Liver (tissue), 10 donors: Measurements from ENCODE around the gene POLR2B. TPM values are rescaled to one million over a fixed set of nuclear protein-coding genes. Genes with fewer than 3 reads are reported as not detected.

Experiments used
- DNase-seq: peaks from one replicate; pipeline ENCODE4 v3.0.0-alpha.2; 2017; ENCODE audit warnings: low spot score
- H3K27ac ChIP-seq, 2 donors: one replicate each; pipeline ENCODE4 v1.7.0; 2013; ENCODE audit warnings: inconsistent platforms in 2 of 2, low read length in 2 of 2, control low read depth in 1 of 2, low read depth in 1 of 2, mild to moderate bottlenecking in 1 of 2
- H3K27me3 ChIP-seq, 4 donors: one replicate each; pipeline versions ENCODE4 v1.6.1 to v1.7.0; 2013; ENCODE audit warnings: low read length in 3 of 4, inconsistent platforms in 1 of 4, mild to moderate bottlenecking in 1 of 4, moderate library complexity in 1 of 4; ENCODE audit not compliant: control insufficient read depth in 4 of 4, insufficient read depth in 4 of 4
- H3K36me3 ChIP-seq, 4 donors: one replicate each; pipeline versions ENCODE4 v1.6.1 to v1.7.0; 2013; ENCODE audit warnings: low read length in 3 of 4, mild to moderate bottlenecking in 3 of 4, low read depth in 1 of 4, moderate library complexity in 1 of 4; ENCODE audit not compliant: control insufficient read depth in 4 of 4, insufficient read depth in 3 of 4
- H3K4me1 ChIP-seq, 4 donors: one replicate each; pipeline versions ENCODE4 v1.6.1 to v1.7.0; 2013; ENCODE audit warnings: low read length in 3 of 4, mild to moderate bottlenecking in 3 of 4, moderate library complexity in 1 of 4; ENCODE audit not compliant: control insufficient read depth in 4 of 4, insufficient read depth in 4 of 4
- H3K4me3 ChIP-seq, 3 donors: one replicate each; pipeline versions ENCODE4 v1.6.1 to v1.7.0; 2013; ENCODE audit warnings: low read length in 3 of 3, control low read depth in 1 of 3, low read depth in 1 of 3, mild to moderate bottlenecking in 1 of 3
- H3K9ac ChIP-seq, 2 donors: one replicate each; pipeline ENCODE4 v1.7.0; 2013; ENCODE audit warnings: low read length in 2 of 2, mild to moderate bottlenecking in 2 of 2, moderate library complexity in 2 of 2, control low read depth in 1 of 2, low read depth in 1 of 2
- H3K9me3 ChIP-seq, 4 donors: one replicate each; pipeline versions ENCODE4 v1.6.1 to v1.7.0; 2013; ENCODE audit warnings: low read length in 3 of 4; ENCODE audit not compliant: control insufficient read depth in 4 of 4
- EGR1 ChIP-seq, 2 donors: IDR thresholded peaks; 2 replicates each; pipeline ENCODE4 v1.6.1; 2016 to 2018; ENCODE audit warnings: antibody characterized with exemption in 2 of 2, low read depth in 2 of 2
- FOXA1 ChIP-seq: IDR thresholded peaks from 2 replicates; pipeline ENCODE4 v1.6.1; 2016; ENCODE audit warnings: antibody characterized with exemption
- RXRA ChIP-seq, 2 donors: IDR thresholded peaks; 2 replicates each; pipeline ENCODE4 v1.6.1; 2017 to 2018; ENCODE audit warnings: antibody characterized with exemption in 2 of 2, mild to moderate bottlenecking in 1 of 2
- WGBS: extraction: QIAGEN DNeasy Blood & Tissue Kit; methylation state at CpG from one replicate; pipeline ENCODE4 v1.1.7; 2013; 5-methylcytosine and 5-hydroxymethylcytosine counted together
- polyA plus RNA-seq, 2 donors: library from polyadenylated mRNA; stranded (reverse) in 1 of 2; unstranded in 1 of 2; fragments of 200-250 nt in 1 of 2; fragments of >200 nt in 1 of 2; fragmentation: Nextera tagmentation in 1 of 2; extraction: Ambion mirVana in 1 of 2; gene quantifications; one replicate each; pipeline versions ENCODE4 v1.2.1 to v1.2.3, GENCODE V29; 2013 to 2015
- small RNA-seq: library from RNA; depleted of rRNA; stranded (forward); fragments of <200 nt; gene quantifications from one replicate; pipeline ENCODE3, GENCODE V24; 2014
- total RNA-seq, 2 donors: library from RNA; depleted of rRNA; stranded (reverse); fragments of >200 nt; gene quantifications; one replicate each; pipeline ENCODE4 v1.2.3, GENCODE V29; 2014
- TF ChIP-seq, protein P1 (sequence below): fragments of 150-350 bp; IDR thresholded peaks from 2 replicates; pipeline ENCODE4 v1.5.1; 2017; ENCODE audit warnings: improper control_type of control experiment, low read depth, low read length; ENCODE audit not compliant: missing input control
- TF ChIP-seq, protein P2 (sequence below): IDR thresholded peaks from 2 replicates; pipeline ENCODE4 v1.6.1; 2016; ENCODE audit warnings: antibody characterized with exemption
- TF ChIP-seq, protein P3 (sequence below): IDR thresholded peaks from 2 replicates; pipeline ENCODE4 v1.6.1; 2016; ENCODE audit warnings: antibody characterized with exemption
- donor health status: healthy.
- donor health status: healthy.
- donor health status: healthy.
- donor health status: healthy.
- donor health status: healthy.

The POLR2B gene
- total and polyA plus RNA-seq, 4 donors = 16.6 to 64.4 (median 40.0) TPM

DNA sequence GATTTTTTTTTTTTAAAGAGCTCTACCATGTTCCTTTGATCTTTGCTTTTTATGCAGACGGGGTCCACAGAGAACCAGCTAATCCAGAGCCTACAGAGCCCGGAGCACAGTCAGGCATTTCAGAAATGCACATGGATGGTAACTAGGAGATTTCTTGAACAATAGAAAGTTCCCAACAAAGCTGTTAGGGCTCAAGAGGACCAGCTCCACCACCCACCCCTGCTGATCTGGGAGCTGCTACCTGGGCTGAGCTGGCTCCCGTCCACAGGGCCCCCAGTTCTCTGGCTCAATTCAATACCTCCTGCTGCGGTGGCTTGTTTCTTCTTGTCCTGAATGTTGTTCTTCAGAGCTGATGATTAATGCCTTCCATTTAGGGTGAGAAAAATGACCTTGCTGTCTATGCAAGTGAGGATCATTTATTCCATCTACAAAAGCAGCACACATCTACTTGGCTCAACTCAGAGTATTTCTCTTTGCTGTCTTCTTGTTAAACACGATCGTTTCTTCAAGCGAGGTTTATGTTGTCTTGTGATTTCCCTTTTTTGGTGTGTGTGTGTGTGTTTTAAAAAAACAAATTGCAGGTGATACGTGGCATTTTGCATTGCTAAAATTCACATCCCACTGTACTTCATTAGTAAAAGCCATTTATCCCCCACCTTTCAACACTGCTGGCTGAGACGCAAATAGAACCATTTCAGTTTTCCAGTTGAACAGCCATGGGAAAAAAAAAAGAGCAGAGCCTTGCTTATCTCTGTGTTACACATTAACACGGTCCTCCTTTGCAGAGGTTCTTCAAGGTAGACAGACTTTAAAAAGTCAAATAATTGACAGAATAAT lies 100.2 kb downstream of the POLR2B start:
- TF ChIP-seq, protein P1, sequence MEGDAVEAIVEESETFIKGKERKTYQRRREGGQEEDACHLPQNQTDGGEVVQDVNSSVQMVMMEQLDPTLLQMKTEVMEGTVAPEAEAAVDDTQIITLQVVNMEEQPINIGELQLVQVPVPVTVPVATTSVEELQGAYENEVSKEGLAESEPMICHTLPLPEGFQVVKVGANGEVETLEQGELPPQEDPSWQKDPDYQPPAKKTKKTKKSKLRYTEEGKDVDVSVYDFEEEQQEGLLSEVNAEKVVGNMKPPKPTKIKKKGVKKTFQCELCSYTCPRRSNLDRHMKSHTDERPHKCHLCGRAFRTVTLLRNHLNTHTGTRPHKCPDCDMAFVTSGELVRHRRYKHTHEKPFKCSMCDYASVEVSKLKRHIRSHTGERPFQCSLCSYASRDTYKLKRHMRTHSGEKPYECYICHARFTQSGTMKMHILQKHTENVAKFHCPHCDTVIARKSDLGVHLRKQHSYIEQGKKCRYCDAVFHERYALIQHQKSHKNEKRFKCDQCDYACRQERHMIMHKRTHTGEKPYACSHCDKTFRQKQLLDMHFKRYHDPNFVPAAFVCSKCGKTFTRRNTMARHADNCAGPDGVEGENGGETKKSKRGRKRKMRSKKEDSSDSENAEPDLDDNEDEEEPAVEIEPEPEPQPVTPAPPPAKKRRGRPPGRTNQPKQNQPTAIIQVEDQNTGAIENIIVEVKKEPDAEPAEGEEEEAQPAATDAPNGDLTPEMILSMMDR = no peak
- TF ChIP-seq FOXA1 = no peak
- TF ChIP-seq, protein P2, sequence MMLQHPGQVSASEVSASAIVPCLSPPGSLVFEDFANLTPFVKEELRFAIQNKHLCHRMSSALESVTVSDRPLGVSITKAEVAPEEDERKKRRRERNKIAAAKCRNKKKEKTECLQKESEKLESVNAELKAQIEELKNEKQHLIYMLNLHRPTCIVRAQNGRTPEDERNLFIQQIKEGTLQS = no peak
- TF ChIP-seq RXRA (IDR thresholded peaks at IDR 0.05) = no peak
- TF ChIP-seq EGR1 (IDR thresholded peaks at IDR 0.05; ENCODE audit: low read depth in 2 of 2) = no peak
- TF ChIP-seq, protein P3, sequence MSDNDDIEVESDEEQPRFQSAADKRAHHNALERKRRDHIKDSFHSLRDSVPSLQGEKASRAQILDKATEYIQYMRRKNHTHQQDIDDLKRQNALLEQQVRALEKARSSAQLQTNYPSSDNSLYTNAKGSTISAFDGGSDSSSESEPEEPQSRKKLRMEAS = no peak
- WGBS = 27% methylated on average over 10 of the region's 10 CpGs
- Histone ChIP-seq H3K27ac (no peak overlapping the region), H3K9ac (no peak overlapping the region), H3K4me3 (no peak overlapping the region), H3K27me3 (peaks cover 0 to 4% (median 0%) of the 10 kb centered on the region in 4 donors), H3K36me3 (no peaks in the 10 kb centered on the region), H3K4me1 (no peaks in the 10 kb centered on the region), H3K9me3 (no peaks in the 10 kb centered on the region)
- DNase-seq = no peak

Small RNAs within 50 kb of the gene (small RNA-seq; reads per million reads assigned to genes)
- gene RNU6-998P = not detected

Other genes starting within 250 kb of the POLR2B start
- under 1 TPM in 1 of 2 donors, not detected in 1; 0.79 TPM for gene SPINK2, start 157.2 kb upstream of the POLR2B start, total RNA-seq
- not detected for gene SPINK2, start 157.2 kb upstream of the POLR2B start, polyA plus RNA-seq
- gene REST, start 71.0 kb upstream of the POLR2B start, total RNA-seq = 10 to 100 TPM; 15.9 to 18.1 TPM
- 1 to 10 TPM; 3.7 to 8.8 TPM for gene REST, start 71.0 kb upstream of the POLR2B start, polyA plus RNA-seq
- gene NOA1, start 1.3 kb upstream of the POLR2B start, total RNA-seq = 1 to 10 TPM; 8.0 to 9.2 TPM
- gene NOA1, start 1.3 kb upstream of the POLR2B start, polyA plus RNA-seq = 1 to 10 TPM; 2.3 to 6.2 TPM
- 100 to 1,000 TPM in 1 of 2 donors, 10 to 100 TPM in 1; 60.5 to 195 TPM for gene IGFBP7, start 131.5 kb downstream of the POLR2B start, total RNA-seq
- 100 to 1,000 TPM; 215 to 216 TPM for gene IGFBP7, start 131.5 kb downstream of the POLR2B start, polyA plus RNA-seq